ENCODE data around the gene SV2C.
"Not testable (repeated sequence)": the region's sequence is repeated elsewhere in the genome, so short reads cannot be mapped to it uniquely, and the experiment has no call there.

SV2C gene

GRCh38 chr5:76305269-76305668 is 222.1 kb downstream of the SV2C start:
- DNase-seq, result no peak

GRCh38 chr5:76305775-76306174 is 222.6 kb downstream of the SV2C start:
- no peak for DNase-seq

GRCh38 chr5:76310208-76310607 is 227.0 kb downstream of the SV2C start:
- no peak for DNase-seq

GRCh38 chr5:76312783-76313182 is 229.6 kb downstream of the SV2C start:
- no peak for DNase-seq

- no peak for DNase-seq
Measured at GRCh38 chr5:76314643-76315042, 231.5 kb downstream of the SV2C start.

GRCh38 chr5:76319673-76320072 is 236.5 kb downstream of the SV2C start:
- no peak for DNase-seq

GRCh38 chr5:76323494-76323893 is 240.3 kb downstream of the SV2C start:
- not testable (repeated sequence) for DNase-seq

GRCh38 chr5:76325326-76325725 is 242.1 kb downstream of the SV2C start:
- DNase-seq, result no peak

GRCh38 chr5:76325876-76326491 is 242.8 kb downstream of the SV2C start:
- no peak for DNase-seq

- no peak for DNase-seq
Measured at GRCh38 chr5:76326577-76327302, 243.6 kb downstream of the SV2C start.

- DNase-seq, result no peak
Measured at GRCh38 chr5:76329346-76329745, 246.2 kb downstream of the SV2C start.

GRCh38 chr5:76331126-76331525 is 247.9 kb downstream of the SV2C start:
- DNase-seq, result no peak

GRCh38 chr5:76332102-76332501 is 248.9 kb downstream of the SV2C start:
- DNase-seq, result no peak

GRCh38 chr5:76332611-76333205 is 249.5 kb downstream of the SV2C start:
- DNase-seq, result no peak

GRCh38 chr5:76333571-76333970 is 250.4 kb downstream of the SV2C start:
- no peak for DNase-seq

- no peak for DNase-seq
Measured at GRCh38 chr5:76334574-76334973, 251.4 kb downstream of the SV2C start.

GRCh38 chr5:76335451-76335850 is 252.3 kb downstream of the SV2C start:
- DNase-seq, result not testable (repeated sequence)

- not testable (repeated sequence) for DNase-seq
Measured at GRCh38 chr5:76336253-76336809, 253.1 kb downstream of the SV2C start.

- peak; percentile 90 for DNase-seq
Measured at GRCh38 chr5:76337953-76338451, 254.8 kb downstream of the SV2C start.

GRCh38 chr5:76339919-76340318 is 256.7 kb downstream of the SV2C start:
- DNase-seq, result no peak

GRCh38 chr5:76341651-76342334 is 258.6 kb downstream of the SV2C start:
- no peak for DNase-seq

- no peak for DNase-seq
Measured at GRCh38 chr5:76342474-76342873, 259.3 kb downstream of the SV2C start.

- DNase-seq, result no peak
Measured at GRCh38 chr5:76345582-76345981, 262.4 kb downstream of the SV2C start.
